PFSK-1 (cell line): ENCODE data around the gene SEMA4G.
A peak's percentile ranks its signal among the peaks of the same experiment; 100 is the strongest.

Experiments used
- FOXP2 ChIP-seq: optimal IDR thresholded peaks from 2 replicates; pipeline ENCODE3; 2011; ENCODE audit warnings: borderline replicate concordance, control low read depth, inconsistent platforms; ENCODE audit not compliant: insufficient read depth; ENCODE audit errors: extremely low read length, extremely low read depth
- POLR2AphosphoS5 ChIP-seq: IDR thresholded peaks from 2 replicates; pipeline ENCODE4 v1.6.1; 2012; ENCODE audit warnings: low read depth, mild to moderate bottlenecking, control low read depth, low read length, moderate library complexity
- REST ChIP-seq, 2 experiments: IDR thresholded peaks; 2 replicates each; pipeline versions ENCODE4 v1.6.1 to v1.8.0; 2011 to 2012; ENCODE audit warnings: low read depth in 2 of 2, low read length in 2 of 2, control low read depth in 1 of 2, inconsistent platforms in 1 of 2, mild to moderate bottlenecking in 1 of 2, moderate library complexity in 1 of 2; ENCODE audit not compliant: insufficient read depth in 1 of 2
- SIN3A ChIP-seq: IDR thresholded peaks from 2 replicates; pipeline ENCODE4 v1.6.1; 2012; ENCODE audit warnings: mild to moderate bottlenecking, low read length, moderate library complexity, borderline replicate concordance; ENCODE audit not compliant: insufficient read depth
- TAF1 ChIP-seq: IDR thresholded peaks from 2 replicates; pipeline ENCODE4 v1.6.1; 2012; ENCODE audit warnings: low read length, control low read depth, borderline replicate concordance; ENCODE audit not compliant: insufficient read depth

The SEMA4G gene

GRCh38 chr10:100984672-100985177 is 15.4 kb downstream of the SEMA4G start:
- no peak for TF ChIP-seq POLR2AphosphoS5
- TF ChIP-seq SIN3A, result no peak
- TF ChIP-seq FOXP2, result no peak
- no peak for TF ChIP-seq REST (IDR thresholded peaks at IDR 0.05; ENCODE audit: insufficient read depth in 1 of 2, low read depth in 2 of 2, low read length in 2 of 2)
- TF ChIP-seq TAF1, result no peak

DNA sequence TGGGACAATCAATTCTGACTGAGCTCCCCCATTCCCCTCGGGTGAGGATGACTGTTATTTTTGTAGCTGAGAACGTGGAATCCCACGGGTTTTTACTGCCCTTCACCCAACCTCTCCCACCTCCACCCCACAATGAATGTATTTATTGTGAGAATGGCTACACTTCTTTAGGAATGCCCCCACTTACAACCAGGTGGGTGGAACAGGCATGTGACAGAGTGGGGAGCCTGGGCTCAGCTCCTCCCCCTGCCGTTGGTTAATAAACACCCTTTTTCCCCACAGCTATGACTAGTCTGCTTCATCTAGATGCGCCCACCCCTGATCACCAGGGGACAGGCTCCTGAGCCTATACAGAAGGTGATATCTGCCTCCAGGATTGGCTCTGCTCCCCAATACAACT is 16.0 kb downstream of the SEMA4G start:
- no peak for TF ChIP-seq REST (IDR thresholded peaks at IDR 0.05; ENCODE audit: insufficient read depth in 1 of 2, low read depth in 2 of 2, low read length in 2 of 2)
- TF ChIP-seq POLR2AphosphoS5, result no peak
- TF ChIP-seq FOXP2, result no peak
- no peak for TF ChIP-seq SIN3A
- no peak for TF ChIP-seq TAF1

DNA sequence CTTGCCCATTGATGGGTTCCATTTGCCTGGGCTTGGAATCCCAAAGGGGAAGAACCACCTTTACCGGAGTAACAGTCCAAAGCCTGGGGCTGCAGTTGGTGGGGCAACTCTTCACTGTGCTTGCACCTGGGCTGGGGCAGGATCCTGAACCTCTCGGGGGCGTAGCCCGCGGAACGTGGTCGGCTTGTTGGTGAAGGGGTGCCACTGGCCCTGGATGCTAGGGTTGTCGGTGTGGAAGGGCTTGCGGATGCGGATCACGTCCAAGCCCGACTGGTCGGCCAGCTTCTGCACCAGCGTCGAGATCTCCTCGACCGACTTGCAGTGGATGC is 17.3 kb downstream of the SEMA4G start:
- TF ChIP-seq POLR2AphosphoS5 (no peak), REST (IDR thresholded peaks at IDR 0.05; ENCODE audit: insufficient read depth in 1 of 2, low read depth in 2 of 2, low read length in 2 of 2) (no peak), TAF1 (no peak), SIN3A (no peak), FOXP2 (no peak)

GRCh38 chr10:100986952-100987684 is 17.8 kb downstream of the SEMA4G start, which contains the start of the genes MRPL43 and TWNK:
Gene MRPL43 (minus strand): TSS chr10:100987497. CDS start chr10:100987443, 54 bp downstream.
Gene TWNK (plus strand): TSS chr10:100987543. CDS start chr10:100988211, 668 bp downstream.
- TF ChIP-seq REST (IDR thresholded peaks at IDR 0.05; ENCODE audit: insufficient read depth in 1 of 2, low read depth in 2 of 2, low read length in 2 of 2) (peak in 1 of 2 experiments; percentile 18; a peak in 1 of 4 replicates), POLR2AphosphoS5 (peak; percentile 82), FOXP2 (no peak), TAF1 (peak; percentile 93), SIN3A (peak; percentile 90; the same call in 1 of the 2 replicates)

DNA sequence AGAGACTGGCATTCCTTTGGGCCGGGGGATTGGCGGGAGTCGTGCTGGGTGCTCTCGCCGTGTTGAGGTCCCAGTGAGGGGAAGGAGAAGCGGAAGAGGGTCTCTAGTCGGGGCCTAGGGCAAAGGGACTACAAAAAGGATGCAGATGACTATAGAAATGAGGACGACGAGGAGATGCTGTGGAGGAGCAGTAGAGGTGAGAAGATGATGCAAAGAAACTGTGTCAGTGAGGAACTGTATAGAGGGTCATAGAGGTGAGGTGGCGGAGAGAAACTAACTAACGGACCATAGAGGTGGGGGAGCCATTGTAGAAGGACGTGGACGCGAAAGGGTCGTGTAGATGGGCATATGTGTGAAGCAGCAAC is 18.4 kb downstream of the SEMA4G start:
- no peak for TF ChIP-seq SIN3A
- no peak for TF ChIP-seq TAF1
- no peak for TF ChIP-seq POLR2AphosphoS5
- no peak for TF ChIP-seq REST (IDR thresholded peaks at IDR 0.05; ENCODE audit: insufficient read depth in 1 of 2, low read depth in 2 of 2, low read length in 2 of 2)
- TF ChIP-seq FOXP2, result no peak
